ENCODE results near the gene PNMA8A. TPM values are rescaled to one million over a fixed set of nuclear protein-coding genes. Genes with fewer than 3 reads are reported as not detected.

Gene PNMA8A
- total and polyA plus RNA-seq, 2 experiments from 2014 or later: 17.8 to 21.7 TPM

DNA sequence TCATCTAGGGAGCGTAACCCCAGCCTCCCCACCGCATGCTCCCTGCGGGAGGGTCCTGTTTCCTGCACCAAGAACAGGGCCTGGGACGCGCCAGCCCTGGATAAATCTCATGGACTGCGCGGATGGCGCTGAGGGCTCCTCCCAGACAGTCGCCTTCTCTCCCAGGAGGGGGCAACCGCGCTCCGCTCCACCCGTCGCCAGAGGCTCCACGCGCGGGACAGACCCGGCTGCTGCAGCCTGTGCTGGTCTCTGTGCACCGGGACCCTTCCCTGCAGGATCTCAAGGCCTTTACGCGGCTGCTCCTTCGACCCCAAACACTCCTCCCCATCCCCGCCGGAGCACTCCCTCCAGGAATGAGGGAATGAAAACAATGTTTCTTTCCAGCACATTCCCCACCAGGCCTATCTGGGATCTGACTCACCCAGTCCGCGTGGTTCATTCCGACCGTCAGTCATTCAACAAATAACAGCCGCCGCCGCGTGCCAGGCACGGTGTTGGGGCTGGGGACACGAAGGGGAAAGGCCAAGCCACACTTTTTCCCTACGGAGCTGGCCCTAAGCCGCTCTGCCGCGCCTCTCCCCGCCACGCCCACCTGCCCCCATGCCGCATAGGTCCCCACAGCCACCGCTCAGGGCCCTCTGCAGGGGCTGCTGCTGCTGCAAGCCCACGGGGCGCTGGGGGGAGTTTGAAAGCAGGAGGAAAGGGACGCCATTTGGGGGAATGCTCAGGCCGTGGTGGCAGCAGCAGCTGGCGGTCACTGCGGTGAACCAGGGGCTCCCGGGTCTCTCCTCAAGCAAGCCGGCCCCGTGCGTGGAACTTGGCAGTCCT, 18.3 kb upstream of the PNMA8A start (continued):
- TF ChIP-seq, protein P1, sequence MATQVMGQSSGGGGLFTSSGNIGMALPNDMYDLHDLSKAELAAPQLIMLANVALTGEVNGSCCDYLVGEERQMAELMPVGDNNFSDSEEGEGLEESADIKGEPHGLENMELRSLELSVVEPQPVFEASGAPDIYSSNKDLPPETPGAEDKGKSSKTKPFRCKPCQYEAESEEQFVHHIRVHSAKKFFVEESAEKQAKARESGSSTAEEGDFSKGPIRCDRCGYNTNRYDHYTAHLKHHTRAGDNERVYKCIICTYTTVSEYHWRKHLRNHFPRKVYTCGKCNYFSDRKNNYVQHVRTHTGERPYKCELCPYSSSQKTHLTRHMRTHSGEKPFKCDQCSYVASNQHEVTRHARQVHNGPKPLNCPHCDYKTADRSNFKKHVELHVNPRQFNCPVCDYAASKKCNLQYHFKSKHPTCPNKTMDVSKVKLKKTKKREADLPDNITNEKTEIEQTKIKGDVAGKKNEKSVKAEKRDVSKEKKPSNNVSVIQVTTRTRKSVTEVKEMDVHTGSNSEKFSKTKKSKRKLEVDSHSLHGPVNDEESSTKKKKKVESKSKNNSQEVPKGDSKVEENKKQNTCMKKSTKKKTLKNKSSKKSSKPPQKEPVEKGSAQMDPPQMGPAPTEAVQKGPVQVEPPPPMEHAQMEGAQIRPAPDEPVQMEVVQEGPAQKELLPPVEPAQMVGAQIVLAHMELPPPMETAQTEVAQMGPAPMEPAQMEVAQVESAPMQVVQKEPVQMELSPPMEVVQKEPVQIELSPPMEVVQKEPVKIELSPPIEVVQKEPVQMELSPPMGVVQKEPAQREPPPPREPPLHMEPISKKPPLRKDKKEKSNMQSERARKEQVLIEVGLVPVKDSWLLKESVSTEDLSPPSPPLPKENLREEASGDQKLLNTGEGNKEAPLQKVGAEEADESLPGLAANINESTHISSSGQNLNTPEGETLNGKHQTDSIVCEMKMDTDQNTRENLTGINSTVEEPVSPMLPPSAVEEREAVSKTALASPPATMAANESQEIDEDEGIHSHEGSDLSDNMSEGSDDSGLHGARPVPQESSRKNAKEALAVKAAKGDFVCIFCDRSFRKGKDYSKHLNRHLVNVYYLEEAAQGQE (IDR thresholded peaks at IDR 0.05; ENCODE audit: unreplicated experiment): no peak

DNA sequence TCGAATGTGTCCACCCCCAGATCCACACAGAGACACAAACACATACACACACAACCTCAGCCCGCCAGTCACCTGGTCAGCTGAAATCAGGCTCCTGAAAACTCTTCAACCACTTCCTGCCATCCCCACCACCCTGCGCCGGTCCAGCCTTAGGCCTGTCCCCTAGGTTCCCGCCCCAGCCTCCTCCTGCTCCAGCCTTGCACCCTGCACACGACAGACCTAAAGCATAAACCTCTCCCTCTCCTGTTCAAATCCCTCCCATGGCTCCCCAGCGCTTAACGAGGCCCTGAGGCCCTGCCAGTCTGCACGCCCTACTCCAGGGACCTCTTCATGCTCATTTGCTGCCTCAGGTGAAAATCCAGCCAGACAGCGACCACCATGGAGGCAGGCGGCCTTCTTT, 17.2 kb upstream of the PNMA8A start:
- DNase-seq (ENCODE audit: low spot score) (peak; percentile 31), ATAC-seq (no peak)
- H3K36me3 ChIP-seq (ENCODE audit: insufficient read depth): no peaks in the 10 kb centered on the region
- peaks cover 21% of the 10 kb centered on the region; the same call in 1 of the 2 replicates for H3K4me1 ChIP-seq (ENCODE audit: insufficient read depth)
- H3K9me3 Mint-ChIP-seq: no peaks in the 10 kb centered on the region
- H3K27me3 ChIP-seq (ENCODE audit: insufficient read depth): peaks cover 74% of the 10 kb centered on the region
- 0 out of 2 replicates have a peak, but pooled peaks cover 3% of the 10 kb centered on the region for H3F3A ChIP-seq (replicated peaks; ENCODE audit: low read depth)
- H3K27me3 Mint-ChIP-seq (ENCODE audit: insufficient read depth, low read depth, poor library complexity): peaks cover 67% of the 10 kb centered on the region
- H3K4me3 Mint-ChIP-seq: peak overlapping the region; percentile 81
- H3K4me2 ChIP-seq: peak overlapping the region; percentile 89
- H3K36me3 Mint-ChIP-seq (ENCODE audit: low read depth): no peaks in the 10 kb centered on the region
- no peak overlapping the region for H3K27ac ChIP-seq (ENCODE audit: low read depth)
- no peaks in the 10 kb centered on the region for H3K9me2 ChIP-seq (ENCODE audit: insufficient read depth)
- no peak overlapping the region for H2AFZ ChIP-seq
- H3K27ac Mint-ChIP-seq: no peak overlapping the region
- TF ChIP-seq, protein P2, sequence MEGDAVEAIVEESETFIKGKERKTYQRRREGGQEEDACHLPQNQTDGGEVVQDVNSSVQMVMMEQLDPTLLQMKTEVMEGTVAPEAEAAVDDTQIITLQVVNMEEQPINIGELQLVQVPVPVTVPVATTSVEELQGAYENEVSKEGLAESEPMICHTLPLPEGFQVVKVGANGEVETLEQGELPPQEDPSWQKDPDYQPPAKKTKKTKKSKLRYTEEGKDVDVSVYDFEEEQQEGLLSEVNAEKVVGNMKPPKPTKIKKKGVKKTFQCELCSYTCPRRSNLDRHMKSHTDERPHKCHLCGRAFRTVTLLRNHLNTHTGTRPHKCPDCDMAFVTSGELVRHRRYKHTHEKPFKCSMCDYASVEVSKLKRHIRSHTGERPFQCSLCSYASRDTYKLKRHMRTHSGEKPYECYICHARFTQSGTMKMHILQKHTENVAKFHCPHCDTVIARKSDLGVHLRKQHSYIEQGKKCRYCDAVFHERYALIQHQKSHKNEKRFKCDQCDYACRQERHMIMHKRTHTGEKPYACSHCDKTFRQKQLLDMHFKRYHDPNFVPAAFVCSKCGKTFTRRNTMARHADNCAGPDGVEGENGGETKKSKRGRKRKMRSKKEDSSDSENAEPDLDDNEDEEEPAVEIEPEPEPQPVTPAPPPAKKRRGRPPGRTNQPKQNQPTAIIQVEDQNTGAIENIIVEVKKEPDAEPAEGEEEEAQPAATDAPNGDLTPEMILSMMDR (conservative IDR thresholded peaks at IDR 0.05; ENCODE audit: low read depth in 2 of 2): no peak
- no peak for TF ChIP-seq STAT1 (IDR thresholded peaks at IDR 0.05; ENCODE audit: unreplicated experiment)
- H3K79me2 ChIP-seq (replicated peaks; ENCODE audit: insufficient read depth): no peaks in the 10 kb centered on the region
- H3K4me1 Mint-ChIP-seq: peaks cover 22% of the 10 kb centered on the region
- no peaks in the 10 kb centered on the region for H4K20me1 ChIP-seq (replicated peaks; ENCODE audit: insufficient read depth)
- H3K4me3 ChIP-seq: peak overlapping the region; percentile 63

DNA sequence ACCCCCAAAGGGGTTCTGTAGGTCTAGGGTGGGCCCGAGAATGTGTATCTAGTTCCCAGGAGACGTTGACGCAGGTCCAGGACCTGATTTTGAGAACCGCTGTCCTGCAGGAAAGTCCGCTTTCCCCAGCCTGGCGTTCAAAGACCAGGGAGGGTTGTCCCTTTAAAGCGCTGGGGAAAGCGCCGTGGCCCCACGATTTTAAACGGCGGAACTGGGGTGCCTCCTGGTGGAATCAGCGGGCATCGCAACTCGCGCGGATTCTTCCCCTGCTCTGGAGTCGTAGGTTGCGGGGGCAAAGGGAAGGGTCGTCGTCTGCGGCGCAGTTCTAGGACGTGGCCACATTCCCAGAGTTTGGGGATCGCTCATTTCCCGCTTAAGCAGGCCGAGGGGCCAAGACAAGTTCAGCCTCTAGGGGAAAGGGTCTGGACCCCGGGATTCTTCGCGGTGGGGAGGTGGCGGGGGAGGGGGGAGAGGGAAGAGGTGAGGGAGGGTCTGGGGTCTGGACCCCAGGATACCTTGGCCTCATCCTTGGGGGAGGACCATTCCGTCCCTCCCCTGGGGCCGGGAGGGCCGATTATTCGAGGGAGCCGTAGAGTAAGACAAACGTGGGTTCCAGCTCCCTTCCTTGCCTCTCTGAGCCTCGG, 16.6 kb upstream of the PNMA8A start:
- no peaks in the 10 kb centered on the region for H3K36me3 Mint-ChIP-seq (ENCODE audit: low read depth)
- TF ChIP-seq, protein P2 (conservative IDR thresholded peaks at IDR 0.05; ENCODE audit: low read depth in 2 of 2): peak; percentile 88 to 96
- TF ChIP-seq EZH2 (IDR thresholded peaks at IDR 0.05; ENCODE audit: low read depth, unreplicated experiment): no peak
- no peaks in the 10 kb centered on the region for H3K79me2 ChIP-seq (replicated peaks; ENCODE audit: insufficient read depth)
- H3K27me3 ChIP-seq (ENCODE audit: insufficient read depth): peaks cover 68% of the 10 kb centered on the region
- H3K9me2 ChIP-seq (ENCODE audit: insufficient read depth): no peaks in the 10 kb centered on the region
- peak; percentile 93 for DNase-seq (ENCODE audit: low spot score)
- peaks cover 22% of the 10 kb centered on the region for H3K4me1 Mint-ChIP-seq
- peak overlapping the region; percentile 89 for H3K4me2 ChIP-seq
- H3K27ac ChIP-seq (ENCODE audit: low read depth): no peak overlapping the region
- peak overlapping the region; percentile 63 for H3K4me3 ChIP-seq
- peaks cover 21% of the 10 kb centered on the region; the same call in 1 of the 2 replicates for H3K4me1 ChIP-seq (ENCODE audit: insufficient read depth)
- peak overlapping the region; percentile 81 for H3K4me3 Mint-ChIP-seq
- H4K20me1 ChIP-seq (replicated peaks; ENCODE audit: insufficient read depth): no peaks in the 10 kb centered on the region
- 0 out of 2 replicates have a peak, but pooled peaks cover 3% of the 10 kb centered on the region for H3F3A ChIP-seq (replicated peaks; ENCODE audit: low read depth)
- H2AFZ ChIP-seq: peak overlapping the region; percentile 92
- peak; percentile 63 for ATAC-seq
- H3K36me3 ChIP-seq (ENCODE audit: insufficient read depth): no peaks in the 10 kb centered on the region
- peaks cover 64% of the 10 kb centered on the region for H3K27me3 Mint-ChIP-seq (ENCODE audit: insufficient read depth, low read depth, poor library complexity)
- H3K27ac Mint-ChIP-seq: no peak overlapping the region
- no peaks in the 10 kb centered on the region for H3K9me3 Mint-ChIP-seq
